Endometrial microvascular endothelial cells (primary cell): Measurements from ENCODE around the gene CBFB. TPM values are rescaled to one million over a fixed set of nuclear protein-coding genes. Genes with fewer than 3 reads are reported as not detected.

Experiments
- in situ Hi-C: cut with HindIII; loops from 2 replicates; pipeline ENCODE4 v1.10.0; 2017; ENCODE audit warnings: low sequenced_read_pairs, low pct_unique_long_range_greater_than_20kb; ENCODE audit errors: inconsistent ontology term
- total RNA-seq: library from RNA; depleted of rRNA; stranded (reverse); fragments of >200 nt; gene quantifications from one replicate; pipeline ENCODE4 v1.2.3, GENCODE V29; 2015; ENCODE audit errors: inconsistent ontology term

Gene CBFB
- total RNA-seq, 1 donor from 2014 or later: 78.1 TPM

DNA sequence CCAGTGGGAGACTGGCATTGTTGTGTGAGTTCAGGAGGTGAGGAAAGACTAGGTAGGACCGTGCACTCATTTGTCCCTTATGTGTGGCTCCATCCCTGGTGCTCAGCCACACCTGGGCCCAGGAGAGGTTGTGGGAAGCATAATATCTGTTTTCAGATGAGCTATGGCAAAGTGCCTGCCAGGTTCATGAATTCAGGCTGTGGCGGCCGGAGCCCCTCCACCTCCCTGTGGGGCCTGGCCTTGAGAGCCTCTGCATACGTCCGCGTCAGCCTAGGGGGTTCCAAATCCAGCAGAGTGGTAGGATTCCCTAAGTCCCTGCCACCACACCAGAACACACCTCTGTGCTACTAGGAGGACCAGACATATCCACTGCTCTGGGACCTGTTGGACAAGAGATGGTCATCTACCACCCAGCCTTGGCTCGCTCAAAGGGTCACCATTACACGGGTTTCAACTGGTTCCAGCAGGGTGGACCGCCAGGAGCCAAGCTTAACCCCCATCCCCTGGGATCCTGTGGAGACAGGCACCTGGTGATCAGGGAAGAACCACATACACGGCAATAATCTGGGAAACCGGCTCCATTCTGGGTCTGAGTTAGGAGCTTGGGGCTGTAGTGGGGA lies 119.8 kb downstream of the CBFB start:
- in situ Hi-C loops: loop anchor here (25.0 kb wide), 1 partner anchor 139 kb away; the partner anchor contains the start of gene PLEKHG4

DNA sequence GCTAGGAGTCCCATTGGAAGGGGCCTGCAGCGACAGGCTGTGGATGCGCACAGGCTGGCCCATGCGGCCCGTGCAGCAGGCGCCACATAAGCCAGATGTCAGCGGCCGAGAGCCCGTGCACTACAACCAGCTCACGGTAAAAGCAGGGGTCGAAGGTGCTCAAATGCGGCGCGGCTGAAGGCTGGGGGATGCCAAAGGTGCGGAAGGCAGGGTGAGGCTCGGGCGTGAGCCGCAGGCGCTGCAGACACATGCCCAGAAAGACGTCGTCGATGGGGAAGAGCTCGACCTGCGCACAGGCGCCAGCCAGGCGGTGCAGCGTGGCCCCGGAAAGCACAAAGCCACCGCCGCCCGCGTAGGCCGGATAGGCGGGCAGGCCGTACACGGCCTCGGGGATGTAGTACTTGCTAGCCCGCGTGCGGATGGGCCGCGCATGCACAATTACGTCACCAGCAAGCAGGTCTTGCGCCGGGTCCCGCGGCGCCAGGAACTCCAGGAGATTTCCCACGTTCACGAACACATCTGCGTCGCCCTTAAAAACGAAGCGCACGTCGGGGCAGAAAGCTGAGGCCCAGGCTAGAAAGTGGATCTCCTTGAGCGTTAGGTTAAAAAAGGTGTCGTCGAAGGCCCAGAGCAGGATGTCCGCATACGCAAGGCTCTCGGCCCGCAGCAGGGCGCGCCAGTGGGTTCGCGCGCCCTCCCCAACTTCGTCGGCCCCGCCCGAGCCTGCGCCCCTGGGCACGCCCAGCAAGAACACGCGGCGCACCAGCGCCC lies 120.5 kb downstream of the CBFB start:
- in situ Hi-C loops: loop anchor here (25.0 kb wide), 1 partner anchor 138 kb away; the partner anchor contains the start of gene PLEKHG4

DNA sequence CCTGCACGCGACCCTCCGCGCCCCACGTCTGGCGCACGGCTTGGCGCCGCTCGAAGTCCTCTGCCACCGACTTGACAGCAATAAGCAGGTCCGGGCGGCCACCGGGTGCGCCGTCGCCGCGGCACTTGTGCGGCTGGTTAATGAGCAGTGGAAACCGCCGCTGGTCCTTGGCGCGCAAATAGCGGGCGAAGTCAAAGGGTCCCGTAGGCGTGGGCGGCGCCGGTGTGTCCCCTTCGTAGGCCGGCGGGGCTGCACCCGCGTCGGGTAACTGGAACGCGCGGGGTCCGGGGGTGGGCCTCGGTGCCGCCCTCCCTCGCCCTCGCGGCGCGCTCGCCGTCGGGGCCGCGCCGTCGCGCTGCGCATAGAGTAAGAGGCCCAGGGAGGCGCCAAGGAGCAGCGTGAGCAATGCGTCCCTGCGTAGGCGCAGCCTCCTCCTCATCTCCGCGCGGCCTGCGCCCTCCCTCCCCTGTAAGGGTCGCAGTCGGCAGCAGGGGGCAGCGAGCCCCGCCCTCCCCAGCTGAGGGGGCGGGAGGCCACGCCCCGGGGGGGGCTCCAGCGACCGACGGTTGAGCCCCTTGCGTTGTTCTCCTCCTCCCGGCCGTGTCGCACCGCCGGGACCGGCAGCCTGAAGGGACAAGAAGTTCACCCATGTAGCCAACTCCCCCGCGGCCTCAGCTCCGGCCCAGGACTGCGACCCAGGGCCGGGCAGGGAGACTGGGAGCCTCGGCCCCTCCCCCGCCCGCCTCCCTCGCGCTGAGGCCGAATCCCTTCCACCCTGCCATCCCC lies 121.3 kb downstream of the CBFB start:
- in situ Hi-C loops: no loop called here

Other genes with a start within 250 kb of the CBFB start
- gene TERB1, start 227.6 kb upstream of the CBFB start, total RNA-seq: not detected
- 70.8 TPM for gene NAE1, start 198.2 kb upstream of the CBFB start, total RNA-seq
- not detected for gene CA7, start 184.7 kb upstream of the CBFB start, total RNA-seq
- gene PDP2, start 148.6 kb upstream of the CBFB start, total RNA-seq: 12.5 TPM
- not detected for gene CDH16, start 110.3 kb upstream of the CBFB start, total RNA-seq
- gene RRAD, start 103.6 kb upstream of the CBFB start, total RNA-seq: 0.46 TPM
- gene CIAO2B, start 94.7 kb upstream of the CBFB start, total RNA-seq: 69.0 TPM
- gene CES2, start 93.6 kb upstream of the CBFB start, total RNA-seq: 43.9 TPM
- gene CES3, start 67.9 kb upstream of the CBFB start, total RNA-seq: not detected
- gene CES4A, start 40.6 kb upstream of the CBFB start, total RNA-seq: under 0.01 TPM
- gene PHAF1, start 80.8 kb downstream of the CBFB start, total RNA-seq: 21.8 TPM
- 4.7 TPM for gene B3GNT9, start 121.8 kb downstream of the CBFB start, total RNA-seq
- gene TRADD, start 130.8 kb downstream of the CBFB start, total RNA-seq: 33.0 TPM
- gene FBXL8, start 130.8 kb downstream of the CBFB start, total RNA-seq: 13.6 TPM
- not detected for gene HSF4, start 135.6 kb downstream of the CBFB start, total RNA-seq
- 37.5 TPM for gene NOL3, start 141.4 kb downstream of the CBFB start, total RNA-seq
- 5.6 TPM for gene MATCAP1, start 154.8 kb downstream of the CBFB start, total RNA-seq
- 6.9 TPM for gene EXOC3L1, start 161.0 kb downstream of the CBFB start, total RNA-seq
- 163 TPM for gene E2F4, start 163.0 kb downstream of the CBFB start, total RNA-seq
- gene ELMO3, start 170.0 kb downstream of the CBFB start, total RNA-seq: 0.37 TPM
- gene TMEM208, start 198.0 kb downstream of the CBFB start, total RNA-seq: 41.0 TPM
- 57.5 TPM for gene FHOD1, start 218.3 kb downstream of the CBFB start, total RNA-seq
- 1.7 TPM for gene SLC9A5, start 219.8 kb downstream of the CBFB start, total RNA-seq